DND-41 (cell line): ENCODE results near the gene BBS9.

Experiments used
- CTCF ChIP-seq: IDR thresholded peaks from 2 replicates; pipeline ENCODE4 v1.5.1; 2012; ENCODE audit warnings: borderline replicate concordance, low read length, moderate library complexity, mild to moderate bottlenecking; ENCODE audit not compliant: poor library complexity, severe bottlenecking; ENCODE audit errors: extremely low read depth
- EZH2 ChIP-seq: IDR thresholded peaks from 3 replicates; pipeline ENCODE4 v1.6.1; 2012; ENCODE audit warnings: borderline replicate concordance, low read depth, mild to moderate bottlenecking, moderate library complexity, low read length, inconsistent platforms; ENCODE audit not compliant: severe bottlenecking

- TF ChIP-seq EZH2 (no peak), CTCF (no peak)
Observed at GRCh38 chr7:33129806-33130153, 416 bp downstream of the BBS9 start.
